Osteoblast (primary cell): ENCODE measurements around the gene TCERG1L. TPM values are rescaled to one million over a fixed set of nuclear protein-coding genes. Genes with fewer than 3 reads are reported as not detected.

Source experiments
- DNase-seq: peaks from one replicate; pipeline ENCODE4 v3.0.0; 2011; ENCODE audit warnings: low spot score, mixed read lengths; ENCODE audit not compliant: insufficient read length; ENCODE audit errors: missing footprints
- H2AFZ ChIP-seq: 2 replicates; pipeline ENCODE4 v1.6.0; 2011; ENCODE audit warnings: mild to moderate bottlenecking, low read length
- H3K27ac ChIP-seq: 2 replicates; pipeline ENCODE4 v1.5.1; 2011; ENCODE audit warnings: mild to moderate bottlenecking, low read depth, low read length, moderate library complexity
- H3K27me3 ChIP-seq: 2 replicates; pipeline ENCODE4 v1.6.0; 2012; ENCODE audit warnings: mild to moderate bottlenecking, control low read depth, inconsistent platforms, low read length, moderate library complexity; ENCODE audit not compliant: insufficient read depth
- H3K36me3 ChIP-seq: 2 replicates; pipeline ENCODE4 v1.5.1; 2011; ENCODE audit warnings: mild to moderate bottlenecking, low read length, control low read depth, moderate library complexity; ENCODE audit not compliant: insufficient read depth
- H3K4me1 ChIP-seq: 2 replicates; pipeline ENCODE4 v1.5.1; 2011; ENCODE audit warnings: mild to moderate bottlenecking, low read length, control low read depth, moderate library complexity; ENCODE audit not compliant: insufficient read depth
- H3K4me2 ChIP-seq: 2 replicates; pipeline ENCODE4 v1.6.0; 2011; ENCODE audit warnings: mild to moderate bottlenecking, low read length; ENCODE audit not compliant: insufficient read depth
- H3K4me3 ChIP-seq: fragments of 200-600 bp; sonication (generic); 3 replicates; pipeline ENCODE4 v1.5.1; 2012; ENCODE audit warnings: mild to moderate bottlenecking, low read length, inconsistent platforms; ENCODE audit not compliant: insufficient read depth
- H3K79me2 ChIP-seq: 2 replicates; pipeline ENCODE4 v1.6.0; 2012; ENCODE audit warnings: mild to moderate bottlenecking, low read length, control low read depth, inconsistent platforms; ENCODE audit not compliant: insufficient read depth
- H3K9me3 ChIP-seq: 2 replicates; pipeline ENCODE4 v1.5.1; 2011; ENCODE audit warnings: low read depth, low read length, control low read depth
- H4K20me1 ChIP-seq: 2 replicates; pipeline ENCODE4 v1.6.0; 2012; ENCODE audit warnings: mild to moderate bottlenecking, low read length, control low read depth; ENCODE audit not compliant: insufficient read depth
- CTCF ChIP-seq: IDR thresholded peaks from 2 replicates; pipeline ENCODE4 v1.5.1; 2011; ENCODE audit warnings: mild to moderate bottlenecking, low read depth, low read length, moderate library complexity; ENCODE audit errors: extremely low read depth
- total RNA-seq: library from RNA; depleted of rRNA; stranded (reverse); fragments of >200 nt; gene quantifications from 2 replicates; pipeline ENCODE4 v1.2.3, GENCODE V29; 2012

The TCERG1L gene
- total RNA-seq, 1 donor: under 0.01 TPM

GRCh38 chr10:131087464-131088215, 223.9 kb downstream of the TCERG1L start:
- no peaks in the 10 kb centered on the region for H3K27me3 ChIP-seq
- H3K36me3 ChIP-seq: no peaks in the 10 kb centered on the region
- no peak overlapping the region for H3K27ac ChIP-seq
- peak; percentile 77 for DNase-seq
- no peaks in the 10 kb centered on the region for H3K4me1 ChIP-seq
- H4K20me1 ChIP-seq: no peaks in the 10 kb centered on the region
- H3K79me2 ChIP-seq: no peaks in the 10 kb centered on the region
- TF ChIP-seq CTCF: no peak
- H3K4me2 ChIP-seq: no peak overlapping the region
- no peaks in the 10 kb centered on the region for H3K9me3 ChIP-seq
- no peak overlapping the region for H2AFZ ChIP-seq
- H3K4me3 ChIP-seq: no peak overlapping the region

DNA sequence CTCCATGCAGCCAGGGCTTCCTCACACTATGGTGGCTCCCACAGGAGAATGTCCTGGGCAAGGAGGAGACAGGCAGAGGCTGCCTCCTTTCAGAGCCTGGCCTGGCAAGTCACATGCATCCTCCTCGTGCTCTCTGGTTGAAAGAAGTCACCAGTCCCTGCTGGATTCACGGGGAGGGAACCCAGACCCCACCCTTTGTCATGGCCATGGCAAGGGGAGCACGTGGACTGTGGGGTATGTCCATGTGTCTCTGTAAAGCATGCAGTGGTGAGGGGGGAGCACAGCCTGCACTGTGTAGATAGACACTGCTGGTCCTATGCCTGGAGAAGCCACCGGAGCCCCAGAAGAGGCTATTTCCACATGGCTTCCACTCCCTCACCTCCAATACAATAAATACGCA, 225.0 kb downstream of the TCERG1L start:
- Histone ChIP-seq H3K79me2 (no peaks in the 10 kb centered on the region), H3K27me3 (no peaks in the 10 kb centered on the region), H3K4me3 (no peak overlapping the region), H4K20me1 (no peaks in the 10 kb centered on the region), H3K4me1 (no peaks in the 10 kb centered on the region), H2AFZ (no peak overlapping the region), H3K4me2 (no peak overlapping the region), H3K36me3 (no peaks in the 10 kb centered on the region), H3K27ac (no peak overlapping the region), H3K9me3 (no peaks in the 10 kb centered on the region)
- TF ChIP-seq CTCF: no peak
- no peak for DNase-seq

- no peak for DNase-seq
- Histone ChIP-seq H3K27ac (no peak overlapping the region), H3K4me1 (no peaks in the 10 kb centered on the region), H3K36me3 (no peaks in the 10 kb centered on the region), H3K27me3 (no peaks in the 10 kb centered on the region), H3K79me2 (no peaks in the 10 kb centered on the region), H3K9me3 (no peaks in the 10 kb centered on the region), H2AFZ (no peak overlapping the region), H3K4me2 (no peak overlapping the region), H3K4me3 (no peak overlapping the region), H4K20me1 (no peaks in the 10 kb centered on the region)
- no peak for TF ChIP-seq CTCF
Observed at GRCh38 chr10:131086094-131086493, 225.4 kb downstream of the TCERG1L start.

- Histone ChIP-seq H3K4me3 (no peak overlapping the region), H3K27me3 (no peaks in the 10 kb centered on the region), H3K27ac (no peak overlapping the region), H3K4me1 (no peaks in the 10 kb centered on the region), H3K36me3 (no peaks in the 10 kb centered on the region), H2AFZ (no peak overlapping the region), H4K20me1 (no peaks in the 10 kb centered on the region), H3K9me3 (no peaks in the 10 kb centered on the region), H3K4me2 (no peak overlapping the region), H3K79me2 (no peaks in the 10 kb centered on the region)
- DNase-seq: no peak
- TF ChIP-seq CTCF: no peak
Observed at GRCh38 chr10:131085091-131085860, 226.2 kb downstream of the TCERG1L start.
